Neuron (in vitro differentiated cells): ENCODE data around the gene PICK1.
A peak's percentile ranks its signal among the peaks of the same experiment; 100 is the strongest.

Experiments
- H2AFZ ChIP-seq: one replicate; pipeline ENCODE4 v1.6.1; 2013; ENCODE audit warnings: low read depth, mild to moderate bottlenecking, inconsistent platforms, low read length, moderate library complexity
- H3K27me3 ChIP-seq: one replicate; pipeline ENCODE4 v1.6.1; 2013; ENCODE audit warnings: low read length; ENCODE audit not compliant: insufficient read depth
- H3K36me3 ChIP-seq: one replicate; pipeline ENCODE4 v1.6.1; 2013; ENCODE audit warnings: low read length; ENCODE audit not compliant: insufficient read depth
- H3K4me1 ChIP-seq: one replicate; pipeline ENCODE4 v1.6.1; 2013; ENCODE audit warnings: low read length; ENCODE audit not compliant: insufficient read depth
- H3K4me3 ChIP-seq: 2 replicates; pipeline ENCODE4 v1.5.1; 2013; ENCODE audit warnings: mild to moderate bottlenecking, low read length, moderate library complexity
- H3K9me3 ChIP-seq: one replicate; pipeline ENCODE4 v1.6.1; 2013; ENCODE audit warnings: low read length

PICK1 gene

GRCh38 chr22:38056969-38057891 lies at the start of gene PICK1:
PICK1 (plus strand) TSS chr22:38057404; CDS start chr22:38057810, 406 bp downstream.
- Histone ChIP-seq H3K9me3 (no peaks in the 10 kb centered on the region), H3K4me1 (peaks cover 11% of the 10 kb centered on the region), H3K27me3 (peaks cover 2% of the 10 kb centered on the region), H3K4me3 (peak within 1 kb of the TSS; percentile 57), H3K36me3 (peaks cover 12% of the 10 kb centered on the region), H2AFZ (peak within 1 kb of the TSS; percentile 82)

- no peak overlapping the region for H2AFZ ChIP-seq
- no peaks in the 10 kb centered on the region for H3K36me3 ChIP-seq
- H3K4me3 ChIP-seq: no peak overlapping the region
- H3K27me3 ChIP-seq: no peaks in the 10 kb centered on the region
- H3K9me3 ChIP-seq: no peaks in the 10 kb centered on the region
- H3K4me1 ChIP-seq: no peaks in the 10 kb centered on the region
These were observed 48.0 kb upstream of the PICK1 start for GRCh38 chr22:38009000-38009806.

DNA sequence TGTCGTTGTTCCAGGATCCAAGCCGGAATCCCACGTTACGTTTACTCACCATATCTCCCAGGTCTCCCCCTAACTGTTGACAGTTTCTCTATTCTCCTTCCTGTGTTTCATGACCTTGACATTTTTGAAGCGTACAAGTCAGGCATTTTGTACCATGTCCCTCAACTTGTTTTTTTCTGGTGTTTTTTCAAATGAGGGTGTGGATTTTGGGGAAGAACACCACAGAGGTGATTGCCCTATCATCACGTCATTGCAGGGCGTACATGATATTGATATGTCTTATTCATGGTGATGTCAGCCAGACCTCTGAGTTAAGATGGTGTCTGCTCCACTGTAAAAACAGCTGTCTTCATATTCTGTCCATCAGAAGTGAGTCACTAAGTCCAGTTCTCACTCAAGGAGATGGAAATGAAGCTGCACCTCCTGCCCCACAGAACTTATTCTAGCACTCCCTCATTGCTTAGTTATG lies 44.6 kb upstream of the PICK1 start:
- H3K4me3 ChIP-seq: no peak overlapping the region
- H3K4me1 ChIP-seq: no peaks in the 10 kb centered on the region
- no peak overlapping the region for H2AFZ ChIP-seq
- no peaks in the 10 kb centered on the region for H3K36me3 ChIP-seq
- peaks cover 2% of the 10 kb centered on the region for H3K9me3 ChIP-seq
- no peaks in the 10 kb centered on the region for H3K27me3 ChIP-seq

DNA sequence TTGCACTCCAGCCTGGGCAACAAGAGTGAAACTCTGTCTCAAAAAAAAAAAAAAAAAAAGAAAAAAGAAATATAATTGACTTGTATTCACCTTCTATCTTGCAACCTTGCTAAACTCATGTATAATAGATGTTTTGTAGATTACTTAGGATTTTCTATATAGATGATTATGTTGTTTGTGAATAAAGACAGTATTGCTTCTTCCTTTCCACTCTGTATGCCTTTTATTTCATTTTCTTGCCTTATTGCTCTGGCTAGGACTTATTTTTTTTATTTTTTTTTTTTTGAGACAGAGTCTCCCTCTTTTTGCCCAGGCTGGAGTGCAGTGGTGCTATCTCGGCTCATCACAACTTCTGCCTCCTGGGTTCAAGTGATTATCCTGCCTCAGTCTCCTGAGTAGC lies 43.1 kb upstream of the PICK1 start:
- Histone ChIP-seq H3K4me1 (no peaks in the 10 kb centered on the region), H3K27me3 (no peaks in the 10 kb centered on the region), H3K4me3 (no peak overlapping the region), H3K9me3 (peaks cover 2% of the 10 kb centered on the region), H3K36me3 (no peaks in the 10 kb centered on the region), H2AFZ (no peak overlapping the region)

- Histone ChIP-seq H3K4me1 (peaks cover 9% of the 10 kb centered on the region), H3K27me3 (no peaks in the 10 kb centered on the region), H3K36me3 (no peaks in the 10 kb centered on the region), H3K4me3 (no peak overlapping the region), H2AFZ (no peak overlapping the region), H3K9me3 (peaks cover 2% of the 10 kb centered on the region)
These were observed 40.7 kb upstream of the PICK1 start for GRCh38 chr22:38016182-38017151.

DNA sequence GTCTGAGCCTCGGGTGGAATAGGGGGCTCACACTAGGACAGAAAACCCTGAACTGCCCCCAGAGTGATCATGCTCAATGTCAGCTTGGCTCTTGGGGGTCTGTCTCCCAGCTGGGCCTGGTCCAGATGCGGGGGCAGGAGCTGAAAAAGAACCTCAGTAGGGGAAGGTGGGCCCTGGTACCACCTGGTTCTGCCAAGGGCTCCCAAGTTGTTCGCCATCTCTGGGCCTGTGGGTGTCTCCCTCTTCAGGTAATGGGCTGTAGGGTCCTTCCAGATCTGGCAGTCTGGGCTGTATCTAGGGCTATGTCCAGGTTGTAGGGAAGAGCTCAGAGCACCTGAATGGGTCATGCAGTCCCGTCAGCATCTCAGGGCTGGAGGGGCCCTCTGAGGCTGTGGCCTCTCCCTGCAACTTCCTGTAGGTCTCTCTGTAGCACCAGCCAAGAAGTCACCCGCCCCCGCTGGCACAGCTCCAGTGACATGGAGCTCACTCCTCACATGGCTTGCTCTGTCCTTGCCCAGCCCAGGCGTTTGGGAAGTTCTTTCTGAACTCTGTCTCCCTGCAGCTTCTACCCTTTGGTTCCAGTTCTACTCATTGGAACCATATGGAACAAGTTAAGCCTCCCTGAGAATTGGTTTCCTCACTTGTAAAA lies 39.8 kb upstream of the PICK1 start:
- H2AFZ ChIP-seq: no peak overlapping the region
- H3K4me1 ChIP-seq: peaks cover 9% of the 10 kb centered on the region
- H3K27me3 ChIP-seq: no peaks in the 10 kb centered on the region
- no peaks in the 10 kb centered on the region for H3K36me3 ChIP-seq
- H3K9me3 ChIP-seq: peaks cover 2% of the 10 kb centered on the region
- no peak overlapping the region for H3K4me3 ChIP-seq

- H3K4me3 ChIP-seq: no peak overlapping the region
- no peaks in the 10 kb centered on the region for H3K27me3 ChIP-seq
- H3K4me1 ChIP-seq: peaks cover 9% of the 10 kb centered on the region
- no peak overlapping the region for H2AFZ ChIP-seq
- peaks cover 2% of the 10 kb centered on the region for H3K9me3 ChIP-seq
- no peaks in the 10 kb centered on the region for H3K36me3 ChIP-seq
These were observed 39.0 kb upstream of the PICK1 start for GRCh38 chr22:38017939-38018885.

DNA sequence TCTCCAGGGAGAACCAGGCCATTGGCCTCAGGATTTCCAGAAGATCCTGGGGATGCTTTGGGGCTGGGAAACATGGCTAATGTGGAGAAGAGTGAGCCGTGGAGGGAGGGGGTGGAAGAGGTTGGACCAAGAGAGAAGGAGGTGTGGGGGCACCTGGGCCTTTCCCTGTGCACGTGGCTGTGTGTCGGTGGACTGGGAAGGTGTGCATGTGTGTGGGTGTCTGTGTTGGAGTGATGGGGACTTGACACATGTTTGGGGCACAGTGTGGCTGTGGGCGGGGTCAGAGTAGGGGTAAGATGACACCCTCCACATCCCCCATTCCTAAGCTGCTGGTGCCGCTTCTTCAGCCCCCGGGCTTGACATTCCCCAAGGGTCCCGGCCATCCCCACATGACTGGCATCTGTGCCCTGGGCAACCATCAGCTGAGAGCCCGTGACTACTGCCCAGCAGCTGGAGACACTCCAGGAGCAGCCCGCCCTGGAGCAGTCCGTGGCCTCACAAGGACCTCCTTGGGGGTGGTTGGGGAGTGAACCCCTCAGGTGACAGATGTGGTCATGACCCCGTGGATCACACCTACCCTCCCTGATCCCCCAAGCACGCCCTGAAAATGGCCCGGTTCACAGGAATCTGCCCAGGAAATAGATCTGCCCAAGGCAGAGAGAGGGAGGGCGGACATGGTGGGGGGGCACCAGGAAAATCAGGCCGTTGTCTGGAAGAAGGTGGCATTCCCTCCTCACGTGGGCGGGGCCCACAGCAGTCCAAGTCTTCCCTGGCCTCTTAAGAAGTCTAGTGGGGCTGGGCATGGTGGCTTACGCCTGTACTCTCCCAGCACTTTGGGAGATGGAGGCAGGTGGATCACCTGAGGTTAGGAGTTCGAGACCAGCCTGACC lies 38.0 kb upstream of the PICK1 start:
- no peak overlapping the region for H3K4me3 ChIP-seq
- peaks cover 9% of the 10 kb centered on the region for H3K4me1 ChIP-seq
- no peak overlapping the region for H2AFZ ChIP-seq
- H3K36me3 ChIP-seq: no peaks in the 10 kb centered on the region
- H3K27me3 ChIP-seq: no peaks in the 10 kb centered on the region
- peaks cover 2% of the 10 kb centered on the region for H3K9me3 ChIP-seq

DNA sequence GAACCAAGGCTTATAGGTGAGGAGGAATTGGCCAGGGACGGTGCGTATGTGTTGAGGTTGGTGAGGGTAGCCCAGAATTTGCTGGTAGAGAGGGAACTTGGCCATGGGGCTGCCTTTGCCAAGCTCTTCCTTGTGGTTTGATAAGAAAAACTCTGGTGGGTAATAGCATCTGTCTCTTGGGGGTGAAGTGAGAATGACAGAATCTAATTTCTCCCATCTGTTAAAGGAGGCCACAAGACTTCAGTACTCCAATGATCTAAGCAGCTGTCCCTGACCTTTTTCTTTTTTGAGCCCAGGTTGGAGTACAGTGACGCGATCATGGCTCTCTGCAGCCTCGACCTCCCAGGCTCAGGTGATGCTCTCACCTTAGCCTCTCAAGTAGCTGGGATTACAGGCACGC lies 36.0 kb upstream of the PICK1 start:
- Histone ChIP-seq H2AFZ (no peak overlapping the region), H3K36me3 (no peaks in the 10 kb centered on the region), H3K4me3 (no peak overlapping the region), H3K9me3 (no peaks in the 10 kb centered on the region), H3K27me3 (no peaks in the 10 kb centered on the region), H3K4me1 (peaks cover 12% of the 10 kb centered on the region)

- Histone ChIP-seq H3K9me3 (no peaks in the 10 kb centered on the region), H3K4me3 (no peak overlapping the region), H3K36me3 (no peaks in the 10 kb centered on the region), H2AFZ (no peak overlapping the region), H3K27me3 (no peaks in the 10 kb centered on the region), H3K4me1 (peaks cover 21% of the 10 kb centered on the region)
These were observed 34.2 kb upstream of the PICK1 start for GRCh38 chr22:38023045-38023444.

GRCh38 chr22:38025514-38025913 lies 31.7 kb upstream of the PICK1 start:
- Histone ChIP-seq H3K9me3 (no peaks in the 10 kb centered on the region), H2AFZ (no peak overlapping the region), H3K4me1 (peaks cover 20% of the 10 kb centered on the region), H3K27me3 (no peaks in the 10 kb centered on the region), H3K36me3 (no peaks in the 10 kb centered on the region), H3K4me3 (no peak overlapping the region)
